ENCODE results near the gene NDRG2. TPM values are rescaled to one million over a fixed set of nuclear protein-coding genes. Genes with fewer than 3 reads are reported as not detected.

NDRG2 gene
- total RNA-seq, 1 donor from 2014 or later, result 45.4 TPM

DNA sequence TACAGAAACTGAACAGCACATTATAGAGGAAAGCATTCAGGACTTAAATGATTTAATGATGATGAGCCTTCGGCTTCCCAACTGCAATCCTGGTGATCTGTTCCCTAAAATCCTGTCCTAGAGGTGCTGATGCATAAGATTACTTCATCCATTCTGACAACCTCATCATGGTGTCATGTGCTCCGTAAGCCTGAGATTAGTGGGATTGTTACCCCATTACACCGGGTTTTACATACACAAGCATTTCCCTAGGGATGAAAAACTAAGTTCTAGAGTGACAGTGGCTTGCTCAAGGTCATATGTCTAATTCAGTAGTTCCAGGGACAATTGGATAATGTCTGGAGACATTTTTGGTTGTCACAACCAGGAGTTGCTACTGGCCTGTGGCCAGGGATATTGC is 12.3 kb upstream of the NDRG2 start:
- DNase-seq (ENCODE audit: low read depth), result peak; percentile 38

GRCh38 chr14:21036751-21037150 is 11.9 kb upstream of the NDRG2 start:
- DNase-seq (ENCODE audit: low read depth), result peak; percentile 90

GRCh38 chr14:21034707-21035106 is 9.8 kb upstream of the NDRG2 start, which contains the start of gene RNASE13:
TSS of gene RNASE13 (minus strand) at chr14:21034807. CDS start at chr14:21034288, 519 bp downstream.
- DNase-seq (ENCODE audit: low read depth), result no peak

DNA sequence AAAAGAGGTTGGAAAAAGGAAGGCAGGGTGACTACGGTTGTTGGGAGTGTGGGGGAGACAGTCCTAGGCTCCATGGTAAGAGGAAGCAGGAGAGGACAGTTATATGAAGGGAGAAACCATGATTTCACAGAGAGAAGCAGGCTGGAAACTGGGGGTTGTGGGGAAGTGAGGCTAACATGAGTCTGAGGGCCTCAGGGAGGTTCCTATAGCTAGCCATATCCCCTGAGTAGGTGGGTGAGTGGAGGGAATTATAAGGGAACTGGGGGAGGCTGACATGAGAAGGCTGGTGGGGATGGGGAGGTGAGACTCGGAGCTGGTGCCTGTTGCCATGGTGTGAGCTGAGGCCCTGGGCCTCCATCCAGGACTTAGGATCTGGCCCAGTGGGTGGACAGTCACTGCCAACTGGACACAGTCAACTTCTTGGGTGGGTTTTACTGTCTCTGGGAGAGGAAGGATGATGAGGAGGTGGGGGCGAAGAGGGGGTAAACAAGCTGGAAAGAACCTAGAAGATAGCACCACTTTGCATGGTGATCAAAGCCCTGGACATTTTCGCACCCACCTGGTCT is 8.4 kb upstream of the NDRG2 start:
- no peak for DNase-seq (ENCODE audit: low read depth)

- DNase-seq (ENCODE audit: low read depth), result no peak
These were observed 7.7 kb upstream of the NDRG2 start for GRCh38 chr14:21032326-21033132.

- no peak for DNase-seq (ENCODE audit: low read depth)
These were observed 5.7 kb upstream of the NDRG2 start for GRCh38 chr14:21030531-21030930.

DNA sequence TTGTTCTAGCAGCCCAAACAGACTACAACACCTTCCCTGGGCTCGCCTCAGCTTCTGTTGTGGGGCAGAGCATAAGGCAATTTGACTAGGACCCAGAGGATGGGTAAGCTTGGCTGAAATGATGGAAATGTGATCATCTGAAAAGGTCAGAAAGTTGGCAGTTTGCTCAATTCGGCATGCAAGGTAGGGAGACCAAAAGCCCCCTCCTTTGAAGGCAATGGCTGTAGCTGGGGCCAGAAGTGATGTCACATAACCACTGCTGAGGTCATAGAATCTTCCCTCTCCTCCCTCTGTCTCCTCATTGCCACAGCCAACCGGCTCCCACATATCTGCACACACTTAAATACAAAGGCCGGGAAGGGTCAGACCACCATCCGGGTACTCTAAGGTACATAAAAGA is 5.1 kb upstream of the NDRG2 start, which contains the start of gene TPPP2:
TSS of gene TPPP2 (plus strand) at position 301 of the 400 bp plus-strand sequence. CDS start 365 bp downstream, outside the sequence.
- DNase-seq (ENCODE audit: low read depth), result no peak

DNA sequence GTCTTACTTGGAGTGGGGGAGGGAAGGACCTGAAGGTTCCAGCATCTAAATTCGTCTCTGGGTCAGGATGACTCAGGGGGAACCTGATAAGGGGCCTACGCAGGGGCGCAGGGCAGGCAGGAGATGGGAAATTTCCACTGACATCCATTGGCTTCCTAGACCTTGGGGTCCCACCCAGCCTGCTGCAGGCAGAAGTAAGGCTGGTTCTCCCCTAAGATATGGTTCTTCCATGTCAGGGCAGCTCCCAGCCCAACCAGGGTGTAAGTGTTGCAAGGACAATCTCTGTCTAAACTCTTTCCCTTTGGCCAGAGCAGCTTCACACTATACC is 2.1 kb upstream of the NDRG2 start:
- peak; percentile 47 for DNase-seq (ENCODE audit: low read depth)

DNA sequence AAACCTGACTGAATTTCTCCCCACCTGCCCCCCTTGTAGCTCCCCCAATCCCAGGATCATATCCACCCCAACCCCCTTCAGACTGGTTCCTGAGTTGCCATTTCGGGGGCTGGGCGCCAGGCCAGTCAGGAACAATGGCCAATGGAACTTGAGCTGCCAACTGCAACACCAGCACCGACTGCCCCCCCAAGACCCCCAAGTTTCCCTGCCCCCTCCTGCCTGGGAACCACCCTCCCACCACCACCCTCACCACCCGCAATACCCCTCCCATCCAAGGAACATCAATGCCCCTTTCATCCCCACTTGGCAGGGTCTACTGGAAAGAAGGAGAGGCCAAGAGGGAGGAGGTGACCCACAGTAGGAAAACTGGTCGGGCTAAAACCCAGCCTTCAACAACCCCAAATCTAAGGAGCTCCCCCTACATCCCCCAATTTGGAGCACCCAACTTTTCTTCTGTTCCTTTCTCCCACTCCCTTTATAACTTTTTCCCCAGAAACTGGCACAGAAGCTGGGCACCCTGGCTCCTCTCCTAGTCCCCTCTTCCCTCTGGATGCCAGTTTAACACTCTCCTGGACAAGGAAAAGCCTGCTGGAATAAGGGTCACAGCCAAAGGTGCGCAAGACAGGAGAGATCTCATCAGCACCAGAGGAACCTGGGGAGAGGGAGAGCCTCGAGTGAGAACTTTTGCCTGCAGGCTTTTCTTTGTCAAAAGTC is 1.6 kb upstream of the NDRG2 start:
- DNase-seq (ENCODE audit: low read depth), result no peak

DNA sequence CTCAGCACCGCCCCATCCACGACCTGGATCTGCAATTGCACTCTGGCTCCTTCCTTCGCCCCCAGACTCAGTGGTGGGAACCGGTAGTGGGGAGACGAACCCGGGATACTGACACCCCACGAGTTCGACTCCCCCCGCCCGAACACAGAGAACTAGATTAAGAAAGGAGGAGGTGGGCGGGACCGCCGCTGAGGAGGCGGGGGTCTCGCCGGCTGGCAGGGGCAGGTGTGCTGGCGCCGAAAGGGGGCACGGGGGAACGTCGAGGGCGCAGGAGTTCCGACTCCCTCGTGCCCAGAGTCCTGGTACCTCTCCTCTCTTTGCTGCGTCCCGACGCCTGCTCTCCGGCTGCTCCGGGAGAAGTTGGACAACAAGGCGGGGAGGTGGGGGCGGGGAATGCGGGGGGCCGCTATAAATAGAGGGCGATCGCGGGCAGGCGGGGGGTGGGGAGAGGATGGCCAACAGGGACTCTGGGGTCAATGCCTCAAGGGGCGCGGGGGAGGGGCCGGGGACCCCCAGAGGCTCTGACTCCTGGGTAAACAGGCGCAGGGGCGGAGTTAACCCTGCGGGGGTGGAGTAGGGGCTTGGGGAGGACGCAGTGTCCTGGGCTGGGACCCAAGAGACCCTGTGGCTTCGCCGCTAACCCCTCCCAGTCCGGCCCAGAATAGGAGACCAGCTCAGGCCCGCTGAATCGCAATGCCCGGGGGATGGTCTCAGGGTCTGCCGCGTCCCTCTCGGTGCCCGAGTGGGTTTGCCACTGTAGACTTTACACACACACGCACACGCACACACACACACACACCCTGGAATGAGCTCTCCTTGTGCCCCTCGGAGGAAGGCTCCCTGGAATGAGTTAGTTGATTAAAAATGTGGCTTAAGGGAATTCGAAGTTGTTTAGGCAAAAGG is 761 bp upstream of the NDRG2 start:
- DNase-seq (ENCODE audit: low read depth), result peak; percentile 50

DNA sequence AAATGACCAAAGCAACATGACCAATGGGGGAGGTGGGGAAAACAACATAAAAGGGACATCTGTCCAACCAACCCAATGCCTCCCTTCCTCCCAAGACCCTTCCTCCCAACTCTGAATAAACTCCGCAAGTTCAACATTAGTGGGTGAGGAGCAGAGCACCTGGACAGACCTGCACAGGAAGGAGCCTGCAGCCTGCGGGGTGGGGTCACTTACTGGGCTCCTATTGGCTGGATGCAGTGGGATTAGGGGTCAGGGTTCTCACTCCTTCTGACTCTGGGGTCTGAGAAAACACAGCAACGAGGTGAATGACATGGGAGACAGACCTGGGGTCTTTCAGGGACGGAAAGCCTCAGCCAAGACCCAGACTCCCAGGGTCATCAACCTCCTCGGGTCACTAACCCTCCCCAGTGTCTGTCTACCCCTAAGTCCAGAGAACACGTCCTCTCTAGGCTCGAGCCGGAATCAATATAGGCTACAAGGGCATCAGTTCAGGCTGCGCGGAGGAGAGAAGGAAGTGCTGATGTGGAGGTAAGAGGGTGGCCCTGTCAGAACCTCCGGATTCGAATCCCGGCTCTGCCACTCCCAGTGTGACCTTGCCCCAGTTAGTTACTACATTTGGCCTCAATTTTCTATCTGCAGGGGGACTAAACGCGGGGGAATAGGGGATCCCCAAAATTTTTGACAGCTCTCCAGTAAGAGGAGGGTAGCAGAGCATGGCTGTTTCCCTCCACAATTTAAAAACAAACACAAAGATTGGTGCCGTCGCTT is 860 bp downstream of the NDRG2 start:
- DNase-seq (ENCODE audit: low read depth), result no peak

DNA sequence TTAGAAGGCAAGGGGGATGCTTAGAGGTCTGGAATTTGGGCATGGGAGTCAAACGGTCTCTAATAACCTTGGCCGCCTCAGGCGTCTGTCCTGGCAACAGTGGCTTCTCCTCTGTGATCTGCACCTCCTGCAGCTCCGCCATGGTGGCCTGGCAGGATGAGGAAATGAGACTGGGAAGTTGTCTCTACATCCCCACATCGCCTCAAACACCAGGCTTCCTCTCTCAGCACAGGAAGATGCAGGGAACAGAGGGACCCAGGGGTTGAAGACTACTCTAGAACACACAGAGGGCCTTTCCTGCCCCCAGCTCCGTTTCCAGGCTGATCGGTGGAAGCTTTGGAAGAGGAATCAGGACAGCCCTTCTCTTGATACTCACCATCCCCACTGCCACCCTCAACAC is 1.7 kb downstream of the NDRG2 start:
- no peak for DNase-seq (ENCODE audit: low read depth)

DNA sequence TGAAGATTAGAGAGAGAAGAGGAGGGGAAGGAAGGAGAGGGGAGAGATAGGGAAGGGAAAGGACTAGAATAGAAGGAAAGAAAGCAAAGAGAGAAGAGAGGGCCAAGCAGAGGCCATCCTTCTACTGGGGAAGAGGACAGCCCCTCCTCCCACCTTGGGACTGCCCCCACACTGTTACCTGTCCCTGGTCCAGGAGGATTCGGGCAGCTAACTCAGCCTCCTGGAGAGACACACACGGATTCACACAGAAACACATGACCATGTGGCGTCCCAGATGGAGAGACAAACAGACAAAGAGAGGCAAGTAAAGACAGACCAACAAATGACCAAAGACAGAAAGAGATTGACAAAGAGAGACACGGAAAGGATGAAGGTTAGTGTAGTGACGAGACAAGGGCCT is 2.2 kb downstream of the NDRG2 start:
- no peak for DNase-seq (ENCODE audit: low read depth)

DNA sequence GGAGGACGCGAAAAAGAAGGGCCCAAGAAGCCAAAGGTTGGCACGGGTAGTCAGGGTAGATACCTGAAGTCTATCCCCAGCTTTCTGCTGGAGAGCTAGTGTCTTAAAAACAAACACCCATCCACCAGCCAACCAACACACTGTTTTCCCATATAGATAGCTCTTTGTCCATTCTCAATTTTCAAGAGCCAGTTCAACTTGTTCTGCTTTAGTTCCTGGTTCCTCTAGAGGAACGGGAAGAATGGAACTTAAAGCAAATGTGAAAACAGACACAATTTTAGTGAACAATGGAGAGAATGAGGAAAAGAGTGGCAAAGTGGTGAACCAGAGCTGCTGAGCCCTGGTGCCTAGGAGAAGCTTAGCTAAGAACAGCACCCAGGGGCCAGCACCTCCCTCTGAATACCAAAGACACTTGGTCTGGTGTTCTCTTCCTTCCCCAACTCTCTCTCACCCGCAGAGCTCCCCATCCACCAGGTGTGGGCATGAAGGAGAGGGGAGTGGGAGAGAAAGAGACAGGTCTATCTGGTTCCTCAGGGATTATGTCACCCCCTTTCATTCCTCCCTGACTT is 3.8 kb downstream of the NDRG2 start:
- no peak for DNase-seq (ENCODE audit: low read depth)

DNA sequence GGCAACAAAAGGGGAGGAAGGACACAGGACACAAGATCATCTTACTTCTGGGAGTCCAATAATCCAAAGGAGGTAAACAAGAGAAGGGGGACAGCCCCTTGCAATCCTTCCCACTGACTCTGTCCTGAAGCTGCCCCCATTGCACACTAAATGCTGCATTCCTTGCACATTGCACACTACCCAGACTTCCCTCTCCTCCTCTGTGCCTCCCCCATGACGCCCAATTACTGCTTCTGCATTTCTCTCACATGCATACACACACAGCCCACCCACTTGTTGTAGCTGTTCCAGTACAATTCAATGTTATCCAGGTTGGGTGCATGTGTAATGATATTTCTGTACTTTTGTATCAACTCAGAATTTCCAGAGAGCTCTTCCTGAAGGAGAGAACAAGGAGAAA is 5.5 kb downstream of the NDRG2 start:
- DNase-seq (ENCODE audit: low read depth), result no peak

DNA sequence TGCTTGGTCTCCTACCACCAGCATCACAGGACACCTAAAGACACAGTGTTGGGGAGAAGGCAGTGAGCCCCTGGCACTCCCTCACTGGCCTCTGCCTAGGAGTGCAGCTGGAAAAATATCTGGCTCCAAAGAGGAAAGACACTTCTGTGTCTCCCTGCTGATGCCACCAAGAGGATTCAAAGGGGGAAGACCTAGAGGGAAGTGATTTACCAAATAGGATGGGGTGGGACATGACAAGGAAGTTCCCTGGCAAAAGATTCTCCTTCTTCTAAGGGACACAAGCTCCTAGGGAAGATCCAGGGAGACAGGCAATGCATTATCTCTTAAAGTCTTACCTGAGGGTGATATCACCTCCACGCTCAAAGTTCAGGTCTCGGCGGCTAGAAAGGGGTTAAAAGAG is 6.1 kb downstream of the NDRG2 start:
- no peak for DNase-seq (ENCODE audit: low read depth)

DNA sequence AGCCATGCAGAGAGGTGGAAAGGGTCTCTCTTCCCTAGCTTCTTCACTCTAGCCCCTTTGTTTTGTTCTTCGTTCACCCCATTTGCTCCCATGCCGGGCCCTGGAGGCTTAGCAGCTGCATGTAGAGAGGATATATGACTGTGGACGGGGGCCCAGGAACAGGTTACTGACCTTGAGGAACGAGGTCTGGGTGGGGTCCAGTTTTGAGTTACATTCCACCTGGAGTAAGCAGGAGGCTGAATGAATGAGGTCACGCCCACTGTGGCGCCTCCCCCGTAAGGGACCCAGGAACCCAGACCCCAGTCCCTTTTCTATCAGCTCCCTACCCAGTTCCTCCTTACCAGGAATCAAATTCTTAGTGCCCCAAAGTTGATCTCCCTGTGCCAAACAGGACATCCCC is 6.6 kb downstream of the NDRG2 start:
- DNase-seq (ENCODE audit: low read depth), result no peak

DNA sequence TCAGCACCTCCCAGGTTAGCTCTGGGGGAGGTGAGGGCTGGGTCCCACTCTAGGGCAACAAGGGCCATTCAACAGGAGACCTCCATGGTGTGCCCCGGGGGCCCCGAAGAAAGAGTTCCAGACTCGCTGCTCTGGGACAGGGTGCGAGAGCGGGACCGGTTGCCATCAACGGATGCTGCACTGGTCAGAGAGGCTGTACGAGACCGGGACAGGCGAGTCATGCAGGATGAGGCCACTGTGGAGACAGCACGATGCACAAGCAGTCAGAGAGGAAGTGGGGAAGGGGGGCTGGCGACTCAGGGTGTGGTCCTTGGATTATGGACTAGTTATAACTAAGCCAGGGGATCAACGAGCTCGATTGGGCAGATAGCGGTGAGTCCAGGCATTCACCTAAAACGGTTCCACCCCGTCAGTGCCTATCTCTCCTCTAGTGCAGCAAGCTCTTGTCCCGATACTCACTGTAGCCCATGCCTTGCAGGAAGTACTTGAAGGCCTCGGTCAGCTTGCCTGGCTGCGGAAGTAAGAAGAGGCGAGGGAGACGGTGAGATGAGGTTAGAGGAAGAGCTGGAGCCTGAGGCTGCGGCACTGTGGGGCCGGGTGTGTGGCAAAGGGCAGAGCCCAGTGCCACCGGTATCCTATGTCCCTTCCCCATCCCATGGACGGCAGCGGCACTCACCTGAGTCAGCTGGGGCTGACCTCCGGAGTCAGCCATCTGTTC is 7.2 kb downstream of the NDRG2 start:
- no peak for DNase-seq (ENCODE audit: low read depth)

DNA sequence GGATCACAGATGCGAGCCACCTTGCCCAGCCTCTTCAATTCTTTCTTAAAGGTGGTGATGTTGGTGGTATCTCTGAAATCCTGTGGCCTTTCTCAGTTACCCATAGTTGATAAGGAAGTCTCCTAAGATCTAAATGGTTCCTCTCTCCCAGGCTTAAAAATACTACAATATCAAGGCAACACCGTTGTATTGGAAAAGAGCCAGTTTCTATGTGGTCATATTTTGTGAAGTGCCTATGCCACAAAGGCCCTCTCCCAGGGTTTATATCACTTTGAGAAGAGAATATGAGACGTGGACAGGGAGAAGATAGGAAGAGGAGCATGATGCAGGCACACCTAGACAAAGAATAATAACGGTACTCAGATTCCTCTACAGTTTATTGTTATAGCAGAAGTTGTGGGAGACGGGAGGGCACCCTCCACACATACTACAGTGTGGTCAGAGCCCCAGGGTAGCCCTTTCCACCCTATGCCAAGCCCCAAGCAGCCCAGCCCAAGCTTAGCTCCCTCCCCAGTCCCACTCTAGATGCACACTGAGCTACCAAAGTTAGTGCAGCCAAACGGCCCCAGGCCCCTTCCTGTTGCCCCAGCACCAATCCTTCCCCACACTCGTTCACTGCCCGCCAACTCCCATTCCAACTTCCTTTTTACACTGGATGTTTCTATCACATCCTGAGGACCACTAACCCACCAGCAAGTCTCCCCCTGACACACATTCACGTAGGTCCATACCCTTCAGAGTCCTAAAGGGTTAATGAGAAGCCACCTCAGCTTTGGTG is 8.3 kb downstream of the NDRG2 start:
- no peak for DNase-seq (ENCODE audit: low read depth)

All from myocyte (in vitro differentiated cells).